ENCODE measurements around the gene HOOK1.

- TF ChIP-seq CTCF (conservative IDR thresholded peaks at IDR 0.05; ENCODE audit: low read length) (no peak), EZH2phosphoT487 (IDR thresholded peaks at IDR 0.05; ENCODE audit: borderline replicate concordance) (no peak)
Observed at GRCh38 chr1:59906931-59907330, 92.2 kb downstream of the HOOK1 start.

Data from Loucy (cell line).